DMS114 treated with DMSO at 0.1 percent for 48 hours (cell line): Measurements from ENCODE around the gene COMMD9.

Experiments
- DNase-seq: peaks from one replicate; lab custom pipeline; 2025; ENCODE audit not compliant: unreplicated experiment; lab: John Stamatoyannopoulos, UW

Gene COMMD9

DNA sequence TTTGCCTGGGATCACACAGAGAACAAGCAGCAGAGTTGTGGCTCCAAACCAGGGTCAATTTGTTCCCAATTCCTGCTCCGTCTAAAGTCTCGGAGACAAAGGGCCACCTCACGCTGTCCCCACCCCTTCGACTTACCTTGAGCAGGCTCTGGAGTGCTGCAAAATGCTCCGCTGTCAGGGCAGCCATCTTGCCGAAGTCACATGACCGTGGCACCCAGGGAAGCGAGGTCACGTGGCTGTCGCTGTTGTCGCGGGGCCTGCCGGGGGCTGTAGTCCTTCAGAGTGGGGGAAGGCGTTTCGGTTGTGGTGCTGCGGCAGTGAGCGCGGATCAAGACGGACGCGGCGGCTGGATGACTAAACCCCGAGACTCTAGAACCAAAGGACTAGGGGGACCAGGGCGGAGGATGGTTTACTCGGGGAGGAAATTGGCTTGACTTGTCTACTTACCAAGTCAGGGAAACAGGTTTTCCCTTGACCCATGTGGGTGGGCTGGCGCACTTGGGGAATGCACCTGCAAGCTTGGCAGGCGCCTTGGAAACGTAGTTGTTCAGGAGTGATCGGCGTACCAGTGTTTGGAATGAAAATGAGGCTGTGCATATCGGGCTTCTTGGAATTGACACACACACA lies at the start of gene COMMD9:
Gene COMMD9 (minus strand): TSS at position 199 of the 627 bp plus-strand sequence. CDS start 12 bp downstream, at position 187.
- peak; percentile 97 for DNase-seq

DNA sequence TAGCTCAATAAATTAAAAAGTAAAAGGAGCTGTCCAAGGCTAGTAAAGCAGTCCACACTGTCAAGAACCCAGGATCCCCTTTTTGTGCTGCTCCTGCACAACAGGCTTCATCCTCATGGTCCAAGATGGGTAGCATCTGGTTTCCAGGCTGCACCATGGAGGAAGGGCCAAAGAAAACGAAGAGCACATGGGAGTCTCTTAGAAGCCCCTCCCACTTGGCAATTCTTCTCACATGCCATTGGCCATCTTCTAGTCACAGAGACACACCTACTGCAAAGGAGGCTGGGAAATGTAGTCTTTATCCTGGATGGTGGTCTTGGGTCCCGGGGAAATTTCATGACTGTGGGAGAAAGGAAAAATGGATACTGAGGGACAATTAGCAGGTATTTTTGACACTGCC lies 44.7 kb upstream of the COMMD9 start:
- peak; percentile 56 for DNase-seq

DNA sequence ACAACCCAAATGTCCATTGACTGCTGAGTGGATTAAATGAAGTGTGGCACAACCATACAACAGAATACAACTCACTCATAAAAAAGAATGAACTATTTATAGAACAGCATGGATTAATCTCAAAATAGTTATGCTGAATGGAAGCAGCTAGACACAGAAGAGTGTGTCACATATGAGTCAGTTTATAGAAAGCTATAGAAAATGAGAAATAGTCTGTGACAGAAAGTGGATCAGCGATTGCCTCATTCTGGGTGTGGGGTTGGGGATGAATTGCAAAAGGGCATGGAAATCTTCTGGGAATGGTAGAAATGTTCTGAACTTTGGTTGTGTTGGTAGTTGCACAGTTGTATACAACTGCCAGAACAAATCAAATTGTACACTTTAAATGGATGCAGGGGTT lies 44.2 kb upstream of the COMMD9 start:
- DNase-seq = no peak

DNA sequence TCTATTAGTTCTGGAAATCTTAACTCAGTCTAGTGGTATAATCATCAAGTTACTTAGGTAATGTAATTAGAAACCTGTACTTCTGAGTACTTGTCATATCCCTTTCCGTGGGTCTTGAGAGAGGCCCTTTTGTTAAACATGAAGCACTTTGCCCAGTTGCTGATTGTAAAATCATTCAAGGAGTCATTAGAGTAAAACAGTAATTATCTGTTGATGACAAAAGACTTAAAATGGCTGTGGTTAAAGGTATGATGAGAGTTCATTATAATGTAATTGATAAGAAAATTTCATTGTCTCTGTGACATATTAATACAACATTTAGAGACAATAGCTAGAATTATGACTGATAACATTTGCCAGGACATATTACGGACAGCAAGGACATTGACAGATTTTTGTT lies 41.2 kb upstream of the COMMD9 start:
- no peak for DNase-seq

DNA sequence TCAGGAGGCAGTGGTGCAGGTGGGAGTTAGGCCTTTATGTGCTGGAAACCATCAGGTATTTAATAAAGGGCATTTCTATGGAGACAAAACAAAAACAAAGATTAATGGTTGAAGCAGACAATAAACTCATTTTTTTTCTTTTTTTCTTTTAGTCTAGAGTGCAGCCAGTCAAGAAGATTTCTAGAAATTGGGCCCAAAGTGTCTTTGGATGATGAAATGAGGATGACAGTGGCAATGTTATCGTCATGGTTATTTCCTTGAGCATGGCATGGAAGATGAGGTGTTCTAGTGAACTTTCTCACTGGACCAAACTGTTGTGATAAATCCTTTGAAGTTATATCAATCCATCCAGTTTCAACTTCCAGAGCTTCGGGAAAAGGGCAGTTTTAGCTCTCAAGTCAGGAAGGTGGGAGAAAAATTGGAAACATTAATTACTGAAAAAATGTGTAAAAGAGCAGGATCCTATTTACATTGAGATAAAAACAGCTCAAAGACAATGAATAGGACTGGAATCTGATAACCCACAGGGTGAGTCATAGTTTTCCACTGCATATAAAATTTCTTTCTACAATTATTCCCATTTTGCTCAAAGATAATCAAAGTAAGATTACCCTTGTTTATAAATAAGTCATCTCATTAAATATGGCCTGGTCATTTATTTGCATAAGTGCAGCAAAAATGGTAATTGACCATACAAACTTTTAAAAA lies 39.9 kb upstream of the COMMD9 start:
- no peak for DNase-seq

DNA sequence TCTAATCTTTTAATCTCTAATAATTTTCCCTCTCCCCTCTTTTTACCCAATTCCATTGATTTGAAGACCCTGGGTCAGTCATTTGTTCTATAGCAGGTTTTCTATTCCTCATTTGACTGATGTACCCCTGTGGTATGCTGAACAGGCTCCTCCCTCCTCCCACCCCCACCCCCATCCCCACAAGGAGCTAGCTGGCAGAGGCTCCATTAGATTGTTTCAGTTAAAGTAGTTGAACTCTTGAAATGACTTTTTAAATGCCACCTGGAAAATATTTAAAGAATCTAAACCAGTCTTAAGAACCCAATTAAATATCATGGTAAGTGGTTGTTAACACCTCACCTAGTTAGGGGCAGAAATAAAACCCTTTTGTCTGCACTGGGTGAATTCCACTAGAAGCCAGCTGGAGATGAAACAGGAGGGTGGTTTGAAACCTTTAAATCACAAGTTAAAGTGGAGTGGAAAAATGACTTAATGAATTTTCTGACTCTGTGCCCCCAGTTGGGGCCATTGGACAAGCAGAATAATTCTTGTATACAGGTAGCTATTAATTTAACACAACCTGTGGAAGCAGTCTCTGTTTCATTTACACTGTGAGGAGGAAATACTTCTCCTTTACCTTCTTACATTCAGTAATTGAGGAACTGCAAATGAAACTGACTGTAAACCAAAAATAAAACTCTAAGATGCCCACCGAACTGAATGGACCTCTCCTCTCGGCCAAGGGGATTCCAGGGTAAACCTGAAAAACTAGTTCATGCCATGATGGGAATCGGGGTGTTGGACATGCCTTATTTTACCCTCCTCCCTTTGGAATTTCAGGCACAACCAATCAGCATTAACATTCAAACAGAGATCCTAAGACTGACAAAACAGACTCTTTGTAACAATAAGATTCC lies 37.5 kb upstream of the COMMD9 start:
- DNase-seq = no peak

DNA sequence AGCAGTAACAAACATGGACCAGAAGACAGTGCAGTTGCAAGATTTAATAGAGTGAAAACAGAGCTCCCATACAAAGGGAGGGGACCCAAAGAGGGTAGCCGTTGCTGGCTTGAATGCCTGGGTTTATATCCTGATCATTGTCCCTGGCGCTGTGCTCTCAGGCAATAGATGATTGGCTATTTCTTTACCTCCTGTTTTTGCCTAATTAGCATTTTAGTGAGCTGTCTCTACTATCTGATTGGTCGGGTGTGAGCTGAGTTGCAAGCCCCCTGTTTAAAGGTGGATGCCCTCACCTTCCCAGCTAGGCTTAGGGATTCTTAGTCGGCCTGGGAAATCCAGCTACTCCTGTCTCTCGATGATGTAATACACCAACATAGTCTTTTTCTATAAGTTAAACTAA lies 36.2 kb upstream of the COMMD9 start:
- peak; percentile 66 for DNase-seq

DNA sequence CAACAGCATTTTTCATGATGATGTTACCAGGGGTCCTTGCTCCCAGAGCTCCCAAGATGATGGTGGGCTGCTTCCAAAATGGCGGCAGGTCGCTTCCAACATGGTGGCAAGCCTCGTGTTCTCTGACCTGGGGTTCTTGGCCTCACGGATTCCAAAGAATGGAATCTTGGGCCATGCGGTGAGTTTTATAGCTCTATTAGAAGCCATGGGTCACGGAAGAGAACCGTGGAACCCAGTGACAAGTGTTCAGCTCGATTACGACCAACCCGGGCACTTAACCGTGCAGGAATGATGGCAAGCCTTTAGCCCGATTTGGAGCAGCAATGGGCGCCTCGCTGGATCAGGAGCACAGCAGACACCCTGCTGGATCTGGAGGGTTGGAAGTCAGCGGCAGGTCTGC lies 35.7 kb upstream of the COMMD9 start:
- peak; percentile 53 for DNase-seq

DNA sequence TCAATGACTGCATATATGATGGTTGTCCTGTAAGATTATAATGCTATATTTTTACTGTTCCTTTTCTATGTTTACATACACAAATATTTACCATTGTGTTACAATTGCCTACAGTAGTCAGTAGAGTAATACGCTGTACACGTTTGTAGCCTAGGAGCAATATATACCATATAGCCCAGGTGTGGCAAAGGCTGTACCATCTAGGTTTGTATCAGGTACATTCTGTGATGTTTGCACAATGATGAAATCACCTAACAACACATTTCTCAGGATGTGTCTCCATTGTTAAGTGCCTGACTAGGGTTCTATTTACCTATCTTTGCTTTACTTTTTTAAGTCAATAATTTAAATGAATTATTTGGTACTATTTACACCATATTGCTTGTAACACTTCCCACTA lies 28.8 kb upstream of the COMMD9 start:
- no peak for DNase-seq

DNA sequence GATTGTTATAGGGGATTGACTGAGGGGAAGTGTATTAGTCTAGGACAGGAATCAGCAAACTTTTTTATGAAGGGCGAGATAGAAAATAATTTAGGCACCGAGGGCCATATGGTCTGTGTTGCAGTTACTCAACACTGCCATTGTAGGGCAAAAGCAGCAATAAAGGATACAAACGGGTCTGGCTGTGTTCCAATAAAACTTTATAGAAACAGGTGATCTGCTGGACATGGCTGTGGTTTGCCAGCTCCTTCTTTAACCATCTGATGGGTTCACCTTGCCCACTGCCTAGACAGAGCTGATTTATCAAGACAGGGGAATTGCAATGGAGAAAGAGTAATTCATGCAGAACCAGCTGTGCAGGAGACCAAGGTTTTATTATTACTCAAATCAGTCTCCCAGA lies 26.8 kb upstream of the COMMD9 start:
- DNase-seq = no peak

DNA sequence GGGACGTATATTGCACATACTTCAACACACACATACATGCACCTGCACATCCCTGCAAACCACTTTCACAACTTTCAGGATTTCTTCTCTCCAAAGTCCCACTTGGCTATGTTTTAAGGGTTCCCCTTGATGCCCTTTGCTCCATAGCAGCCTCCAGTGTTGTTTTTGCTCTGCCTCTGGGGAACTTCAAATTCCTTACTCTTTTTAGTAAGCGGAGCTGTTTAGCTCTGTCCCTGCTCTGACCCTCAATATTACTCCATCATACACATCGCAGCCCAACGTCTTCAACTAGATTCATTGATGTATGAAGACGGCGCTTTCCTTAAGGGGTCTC lies 25.2 kb upstream of the COMMD9 start:
- no peak for DNase-seq

DNA sequence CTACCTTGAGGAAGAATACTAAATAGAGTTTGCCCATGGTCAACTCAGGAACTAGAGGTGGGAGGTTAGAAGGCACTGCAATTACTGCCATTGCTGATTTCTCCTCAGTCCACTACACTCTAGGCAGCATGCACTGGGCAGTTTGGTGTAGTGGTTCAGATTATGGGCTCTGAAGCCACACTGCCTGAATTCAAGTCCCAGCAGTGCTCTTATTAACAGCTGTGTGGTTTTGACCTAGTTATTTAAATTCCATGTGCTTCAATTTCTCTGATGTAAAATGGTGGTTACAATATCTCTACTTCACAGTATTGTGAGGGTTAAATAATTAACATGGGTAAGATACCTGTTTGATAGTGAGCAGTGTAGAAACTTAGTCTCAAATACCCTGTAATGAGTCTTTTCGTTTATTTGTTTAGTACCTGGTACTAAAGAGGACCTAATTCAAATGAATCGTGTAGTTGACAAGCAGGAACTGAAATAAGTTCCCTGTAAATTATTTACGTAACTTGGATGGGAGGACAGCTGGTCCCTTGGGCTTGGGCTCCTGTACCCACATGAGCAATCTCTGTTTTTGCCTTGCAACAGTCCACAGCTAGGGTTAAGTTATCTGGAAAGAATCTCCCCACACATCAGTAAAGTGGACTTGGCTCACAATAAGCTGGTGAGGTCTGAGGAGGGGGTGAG lies 24.7 kb upstream of the COMMD9 start:
- no peak for DNase-seq

DNA sequence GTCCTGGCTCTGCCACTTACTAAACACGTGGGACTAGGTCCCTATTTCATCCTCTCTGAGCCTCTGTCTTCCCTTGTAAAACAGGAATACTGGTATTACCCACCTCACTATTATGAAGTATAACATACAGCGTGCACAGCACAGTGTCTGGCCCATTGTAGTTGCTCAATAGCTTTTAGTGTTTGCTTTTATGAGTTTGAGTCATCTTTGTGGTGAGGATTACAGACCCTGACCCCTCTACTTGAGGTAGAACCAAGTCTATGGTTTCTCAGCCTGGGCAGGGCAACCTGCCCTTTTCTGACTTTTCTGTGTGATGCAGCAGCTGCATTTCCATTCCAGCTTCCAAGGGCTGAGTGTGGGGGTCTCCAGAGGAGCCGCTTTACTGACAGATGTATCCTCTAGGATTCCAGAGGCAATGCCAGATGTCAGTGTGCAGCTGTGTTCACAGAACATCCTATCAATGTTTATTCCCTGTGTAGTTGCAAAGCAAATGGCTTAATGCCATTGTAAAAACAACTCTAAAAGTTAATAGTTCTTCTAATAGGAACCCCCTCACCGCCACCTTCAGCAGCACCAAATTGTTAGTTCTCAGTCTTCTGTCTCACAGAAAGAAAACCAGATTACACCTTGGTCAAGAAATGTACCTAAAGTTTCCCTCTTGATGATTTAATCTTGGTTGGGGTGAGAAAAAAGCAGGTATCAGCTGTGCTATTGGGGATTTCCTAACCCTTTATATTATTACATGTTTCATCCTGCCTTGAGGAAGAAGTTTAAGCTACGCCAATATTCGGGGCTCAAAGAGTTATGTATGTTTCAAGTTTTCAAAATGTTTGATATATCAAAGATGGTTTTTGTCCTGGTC lies 23.6 kb upstream of the COMMD9 start:
- DNase-seq = no peak

DNA sequence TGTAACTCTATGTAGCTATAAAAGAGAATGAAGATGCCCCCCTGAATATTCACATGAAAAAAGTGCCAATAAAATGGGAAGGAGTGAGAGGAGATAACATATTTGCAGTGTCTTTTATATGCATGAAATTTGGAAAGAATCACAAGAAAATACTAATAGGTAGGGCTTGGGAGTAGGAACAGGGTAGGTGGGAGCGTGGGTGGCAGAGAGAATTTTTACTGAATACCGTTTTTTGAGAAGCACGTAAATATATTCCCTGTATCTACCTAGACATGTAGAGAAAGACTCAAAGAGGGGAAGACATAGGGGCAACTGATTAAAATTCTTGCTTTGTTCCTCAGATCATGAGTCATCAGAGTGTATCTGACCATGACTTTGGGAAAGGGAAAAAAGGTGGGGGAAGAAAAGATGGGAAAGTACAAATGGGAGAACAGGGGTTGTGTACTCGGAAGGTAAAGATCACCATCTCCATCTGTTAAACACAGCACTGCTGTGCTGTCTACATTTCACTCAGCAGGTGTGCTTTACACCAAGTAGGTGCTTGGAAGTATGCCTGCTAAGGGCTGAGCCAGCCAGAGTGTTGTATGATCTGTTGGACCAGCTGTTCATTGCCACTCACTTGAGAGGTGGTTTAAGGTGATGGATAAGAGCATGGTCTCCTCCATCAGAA lies 22.8 kb upstream of the COMMD9 start:
- DNase-seq = no peak

DNA sequence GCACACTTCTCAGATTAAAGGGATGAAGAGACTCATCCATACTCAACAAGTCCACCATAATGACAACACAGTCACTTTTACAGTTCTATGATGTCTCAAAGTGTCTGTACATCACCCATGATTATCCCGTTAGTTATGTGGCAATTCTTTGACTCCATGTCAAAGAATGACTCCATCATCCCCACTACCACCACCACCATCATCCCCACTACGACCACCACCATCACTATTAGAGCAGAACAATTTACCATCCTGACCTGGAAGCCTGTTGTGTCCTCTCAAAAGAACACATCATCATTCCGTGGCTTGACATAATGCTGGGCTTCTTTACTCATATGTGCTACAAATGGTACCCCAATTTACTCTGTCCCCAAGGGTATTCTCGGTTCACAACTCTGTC lies 20.6 kb upstream of the COMMD9 start:
- no peak for DNase-seq

DNA sequence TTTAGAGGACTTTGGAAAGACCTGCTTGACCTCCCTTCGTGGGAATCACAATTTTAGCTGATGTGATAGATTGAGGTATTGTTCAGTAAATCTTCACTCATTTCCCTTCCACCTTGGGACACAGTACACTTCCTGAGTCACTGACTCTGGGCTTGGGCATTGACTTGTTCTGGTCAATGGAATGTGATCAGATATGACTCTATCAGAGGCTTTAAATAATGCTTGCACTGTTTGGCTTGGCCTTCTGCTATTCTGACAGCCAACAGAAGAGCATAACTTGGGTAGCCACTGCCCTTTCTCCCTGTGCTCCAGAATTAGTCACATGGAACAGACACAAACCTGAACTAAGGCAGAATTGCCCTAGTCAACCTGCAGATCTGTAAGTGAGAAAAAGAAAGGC lies 19.4 kb upstream of the COMMD9 start:
- no peak for DNase-seq

DNA sequence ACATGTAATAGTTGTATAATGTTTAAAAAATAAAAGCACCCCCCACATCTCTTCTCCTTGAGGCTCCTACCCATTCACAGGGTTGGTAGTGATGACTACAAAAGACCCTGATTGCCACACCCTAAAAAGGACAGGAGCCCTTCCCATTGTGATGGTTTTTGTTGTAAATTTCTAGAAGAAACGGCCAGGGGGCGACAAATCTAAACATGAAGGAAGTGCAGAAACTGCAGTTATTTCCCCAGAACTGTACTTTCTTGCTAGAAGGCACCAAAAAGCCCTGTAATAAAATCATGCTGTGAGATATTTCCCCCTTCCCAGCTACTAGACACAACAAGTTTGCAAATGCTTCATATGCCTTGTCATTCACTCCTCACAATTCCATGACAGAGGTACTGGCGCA lies 17.7 kb upstream of the COMMD9 start:
- DNase-seq = no peak

DNA sequence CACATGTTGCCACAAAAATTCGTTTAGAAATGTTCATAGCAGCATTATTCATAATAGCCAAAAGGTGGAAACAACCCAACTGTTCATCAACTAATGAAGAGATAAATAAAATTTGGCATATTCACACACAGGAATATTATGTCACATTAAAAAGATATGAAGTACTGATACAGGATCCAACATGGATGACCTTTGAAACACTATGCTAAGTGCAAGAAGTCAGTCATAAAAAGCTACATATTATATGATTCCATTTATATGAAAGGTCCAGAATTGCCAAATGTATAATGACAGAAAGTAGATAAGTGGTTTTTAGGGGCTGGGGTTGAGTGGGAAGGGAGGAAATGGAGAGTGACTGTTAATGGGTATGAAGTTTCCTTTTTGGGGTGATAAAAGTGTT lies 15.8 kb upstream of the COMMD9 start:
- no peak for DNase-seq

DNA sequence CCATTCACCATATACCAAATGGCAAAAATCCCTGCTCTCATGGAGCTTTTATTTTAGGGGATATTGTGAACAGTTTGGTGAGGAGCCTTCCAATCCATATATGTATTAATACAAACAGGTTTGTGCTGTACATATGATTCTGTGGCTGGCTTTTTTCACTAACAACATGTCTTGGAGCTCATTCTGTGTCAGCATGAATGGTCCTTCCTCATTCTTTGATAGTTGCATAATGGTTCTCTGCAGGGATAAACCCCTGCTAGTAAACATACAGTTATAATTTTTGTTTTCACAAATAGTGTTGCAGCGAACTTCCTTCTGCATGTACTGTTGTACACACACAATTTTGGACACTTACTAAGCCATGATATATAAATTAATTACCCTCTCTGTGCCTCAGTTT lies 15.1 kb upstream of the COMMD9 start:
- DNase-seq = no peak

DNA sequence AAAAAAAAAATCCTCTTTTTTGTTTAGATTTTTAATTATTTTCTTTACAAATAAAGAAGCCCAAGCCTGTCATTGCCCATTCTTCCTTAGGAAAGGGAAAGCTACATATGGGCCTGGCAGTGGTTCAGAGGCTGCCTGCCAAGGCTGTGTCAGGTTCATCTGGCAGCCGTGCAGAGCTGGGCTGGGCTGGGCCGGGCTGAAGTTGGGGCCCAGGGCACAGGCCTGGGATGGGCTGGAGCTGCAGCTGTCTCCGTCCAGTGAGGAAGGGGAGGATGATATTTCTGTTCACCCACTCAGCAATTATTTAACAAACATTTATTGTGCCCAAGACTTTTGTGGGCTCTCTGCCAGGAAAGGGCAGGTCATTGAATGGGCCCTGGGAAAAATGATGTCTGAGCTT lies 11.4 kb upstream of the COMMD9 start:
- DNase-seq = no peak
